Breast epithelium (tissue), 4 donors: ENCODE data around the gene AGAP1. TPM values are rescaled to one million over a fixed set of nuclear protein-coding genes. Genes with fewer than 3 reads are reported as not detected.

ENCODE experiments used
- DNase-seq, 2 donors: peaks; one replicate each; pipeline ENCODE4 v3.0.0-alpha.2; 2019; ENCODE audit warnings: low spot score in 2 of 2
- H3K27ac ChIP-seq, 2 donors: fragments of 200-600 bp; sonication (generic) in 1 of 2; one replicate each; pipeline ENCODE4 v1.5.1; 2016 to 2019; ENCODE audit warnings: mild to moderate bottlenecking in 1 of 2
- H3K27me3 ChIP-seq, 2 donors: fragments of 200-600 bp; sonication (generic) in 1 of 2; one replicate each; pipeline versions ENCODE4 v1.5.1 to v1.6.0; 2017 to 2019; ENCODE audit warnings: control low read depth in 1 of 2, mild to moderate bottlenecking in 1 of 2
- H3K36me3 ChIP-seq: fragments of 200-600 bp; one replicate; pipeline ENCODE4 v1.5.1; 2019
- H3K4me1 ChIP-seq, 2 donors: fragments of 200-600 bp; sonication (generic); one replicate each; pipeline ENCODE4 v1.5.1; 2016 to 2019; ENCODE audit warnings: control low read depth in 1 of 2
- H3K4me3 ChIP-seq, 3 donors: fragments of 200-600 bp; sonication (generic); 1 replicate in 2 of 3; 2 replicates in 1 of 3; pipeline ENCODE4 v1.5.1; 2016 to 2019; ENCODE audit warnings: mild to moderate bottlenecking in 3 of 3, moderate library complexity in 2 of 3
- H3K9me3 ChIP-seq, 2 donors: fragments of 200-600 bp; sonication (generic) in 1 of 2; one replicate each; pipeline ENCODE4 v1.5.1; 2016 to 2019; ENCODE audit warnings: control low read depth in 1 of 2
- POLR2A ChIP-seq: fragments of 450-650 bp; IDR thresholded peaks from one replicate; pipeline ENCODE4 v1.6.1; 2016; ENCODE audit warnings: antibody characterized with exemption, mild to moderate bottlenecking, moderate library complexity
- POLR2AphosphoS5 ChIP-seq, 3 donors: sonication (generic); formaldehyde crosslinking; IDR thresholded peaks; one replicate each; pipeline ENCODE4 v1.6.1; 2017; ENCODE audit warnings: antibody characterized with exemption in 3 of 3
- intact Hi-C: fragments of 100-400 bp; cut with DNase I; formaldehyde crosslinking; loops from one replicate; pipeline ENCODE4 v1.15.1; 2023; ENCODE audit warnings: low total_unique reads
- total RNA-seq, 3 donors: library from RNA; depleted of rRNA; stranded (reverse); fragments of >200 nt; gene quantifications; one replicate each; pipeline ENCODE4 v1.1.0, GENCODE V29; 2016
- TF ChIP-seq, protein P1 (sequence below), 3 donors: fragments of 450-650 bp; IDR thresholded peaks; one replicate each; pipeline ENCODE4 v1.5.1; 2016 to 2017; ENCODE audit warnings: antibody characterized with exemption in 3 of 3, mild to moderate bottlenecking in 3 of 3, moderate library complexity in 3 of 3

The AGAP1 gene
- total RNA-seq, 3 donors from 2014 or later: 19.7 to 27.1 (median 25.9) TPM

DNA sequence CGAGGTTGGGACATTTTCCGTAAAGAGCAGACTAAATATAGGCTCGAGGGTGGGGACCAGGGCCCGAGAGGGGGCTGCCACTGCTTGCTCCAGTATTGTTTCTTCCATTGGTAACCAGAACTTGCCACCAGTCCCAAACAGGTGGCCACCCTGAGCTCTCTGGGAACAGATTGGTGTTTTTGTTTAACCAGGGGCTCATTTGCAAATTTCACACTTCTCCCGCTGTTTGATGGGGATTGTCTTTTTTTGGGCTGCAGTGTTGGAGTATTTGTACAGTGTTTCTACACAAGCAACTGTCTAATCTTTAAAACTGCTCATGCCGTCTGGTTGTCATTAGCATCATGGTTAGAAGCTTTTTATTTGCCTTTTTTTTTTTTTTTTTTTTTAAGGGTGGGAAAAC lies 8.5 kb downstream of the AGAP1 start:
- TF ChIP-seq POLR2AphosphoS5 (IDR thresholded peaks at IDR 0.05): no peak
- TF ChIP-seq POLR2A: no peak
- TF ChIP-seq, protein P1, sequence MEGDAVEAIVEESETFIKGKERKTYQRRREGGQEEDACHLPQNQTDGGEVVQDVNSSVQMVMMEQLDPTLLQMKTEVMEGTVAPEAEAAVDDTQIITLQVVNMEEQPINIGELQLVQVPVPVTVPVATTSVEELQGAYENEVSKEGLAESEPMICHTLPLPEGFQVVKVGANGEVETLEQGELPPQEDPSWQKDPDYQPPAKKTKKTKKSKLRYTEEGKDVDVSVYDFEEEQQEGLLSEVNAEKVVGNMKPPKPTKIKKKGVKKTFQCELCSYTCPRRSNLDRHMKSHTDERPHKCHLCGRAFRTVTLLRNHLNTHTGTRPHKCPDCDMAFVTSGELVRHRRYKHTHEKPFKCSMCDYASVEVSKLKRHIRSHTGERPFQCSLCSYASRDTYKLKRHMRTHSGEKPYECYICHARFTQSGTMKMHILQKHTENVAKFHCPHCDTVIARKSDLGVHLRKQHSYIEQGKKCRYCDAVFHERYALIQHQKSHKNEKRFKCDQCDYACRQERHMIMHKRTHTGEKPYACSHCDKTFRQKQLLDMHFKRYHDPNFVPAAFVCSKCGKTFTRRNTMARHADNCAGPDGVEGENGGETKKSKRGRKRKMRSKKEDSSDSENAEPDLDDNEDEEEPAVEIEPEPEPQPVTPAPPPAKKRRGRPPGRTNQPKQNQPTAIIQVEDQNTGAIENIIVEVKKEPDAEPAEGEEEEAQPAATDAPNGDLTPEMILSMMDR (IDR thresholded peaks at IDR 0.05): no peak
- H3K9me3 ChIP-seq: no peaks in the 10 kb centered on the region
- DNase-seq: no peak
- H3K4me3 ChIP-seq: no peak overlapping the region
- intact Hi-C loops: no loop called here
- no peak overlapping the region for H3K27ac ChIP-seq
- H3K27me3 ChIP-seq: no peaks in the 10 kb centered on the region
- H3K4me1 ChIP-seq: no peaks in the 10 kb centered on the region
- no peaks in the 10 kb centered on the region for H3K36me3 ChIP-seq

DNA sequence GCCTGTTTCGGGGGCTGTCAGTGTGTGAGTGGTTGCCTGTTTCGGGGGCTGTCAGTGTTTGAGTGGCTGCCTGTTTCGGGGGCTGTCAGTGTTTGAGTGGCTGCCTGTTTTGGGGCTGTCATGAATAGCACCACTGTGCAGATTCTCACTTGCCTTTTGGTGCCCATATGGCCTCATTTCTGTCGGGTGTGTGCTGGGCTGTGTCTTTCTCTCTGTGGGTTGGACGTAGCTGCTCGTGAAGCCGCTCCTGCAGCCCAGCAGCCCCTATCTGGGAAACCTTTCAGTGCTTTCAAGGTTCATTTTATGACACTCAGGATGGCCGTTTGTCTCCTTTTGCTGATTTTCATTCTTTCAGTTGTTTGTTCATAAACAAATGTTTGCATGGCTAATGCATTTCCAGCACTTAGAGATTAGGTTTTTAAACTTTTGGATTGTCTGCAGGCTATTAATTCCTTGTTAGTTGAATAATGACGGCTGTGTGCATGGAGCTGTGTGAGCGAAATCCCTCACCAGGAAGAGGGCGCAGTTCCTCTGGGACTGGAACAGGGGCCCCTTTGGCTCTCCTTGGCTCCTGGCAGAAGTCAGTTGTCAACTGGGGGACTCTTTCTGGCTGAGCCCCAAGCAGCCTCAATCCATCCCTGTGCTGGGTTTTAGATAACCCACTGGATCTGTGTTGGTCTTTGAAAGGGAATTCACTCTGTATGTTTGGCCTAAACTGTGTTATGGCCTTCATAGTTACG lies 10.8 kb downstream of the AGAP1 start:
- H3K4me3 ChIP-seq: no peak overlapping the region
- TF ChIP-seq, protein P1 (IDR thresholded peaks at IDR 0.05): no peak
- TF ChIP-seq POLR2AphosphoS5 (IDR thresholded peaks at IDR 0.05) (no peak), POLR2A (no peak)
- H3K9me3 ChIP-seq: no peaks in the 10 kb centered on the region
- H3K27ac ChIP-seq: peak overlapping the region; percentile 1 to 36
- H3K4me1 ChIP-seq: no peaks in the 10 kb centered on the region
- H3K36me3 ChIP-seq: no peaks in the 10 kb centered on the region
- H3K27me3 ChIP-seq: no peaks in the 10 kb centered on the region
- no peak for DNase-seq
- intact Hi-C loops: no loop called here

DNA sequence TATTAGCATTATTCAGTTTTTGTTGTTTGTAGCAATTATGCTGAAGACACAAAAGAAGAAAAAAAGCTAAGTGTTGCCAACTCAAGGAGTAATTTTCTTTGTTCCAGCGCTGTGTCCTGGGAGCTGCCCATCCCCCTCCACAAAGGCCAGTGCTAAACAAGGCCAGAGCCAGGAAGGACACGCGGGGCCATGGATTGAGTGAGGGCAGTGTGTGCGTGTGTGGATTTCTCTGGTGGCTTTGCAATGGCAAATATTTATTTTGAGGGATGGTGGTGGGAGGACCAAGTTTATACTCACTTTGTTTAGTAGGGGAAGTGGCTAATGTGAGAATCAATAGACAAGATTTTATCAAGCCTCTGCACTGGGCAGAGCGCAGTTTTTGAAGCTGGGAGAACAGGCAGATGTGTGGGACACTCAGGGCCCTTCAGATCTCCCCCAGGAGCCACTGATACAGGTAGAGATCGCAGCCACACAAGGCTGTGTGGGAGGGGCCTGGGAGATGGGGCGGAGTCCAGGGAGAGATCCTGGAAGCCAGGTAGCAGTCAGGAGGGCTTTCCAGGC lies 11.4 kb downstream of the AGAP1 start:
- no peak overlapping the region for H3K4me3 ChIP-seq
- peak overlapping the region; percentile 28 to 36 for H3K27ac ChIP-seq
- no peaks in the 10 kb centered on the region for H3K9me3 ChIP-seq
- no peak for DNase-seq
- intact Hi-C loops: no loop called here
- no peaks in the 10 kb centered on the region for H3K4me1 ChIP-seq
- TF ChIP-seq, protein P1 (IDR thresholded peaks at IDR 0.05): no peak
- TF ChIP-seq POLR2A: no peak
- TF ChIP-seq POLR2AphosphoS5 (IDR thresholded peaks at IDR 0.05): no peak
- H3K36me3 ChIP-seq: no peaks in the 10 kb centered on the region
- no peaks in the 10 kb centered on the region for H3K27me3 ChIP-seq

DNA sequence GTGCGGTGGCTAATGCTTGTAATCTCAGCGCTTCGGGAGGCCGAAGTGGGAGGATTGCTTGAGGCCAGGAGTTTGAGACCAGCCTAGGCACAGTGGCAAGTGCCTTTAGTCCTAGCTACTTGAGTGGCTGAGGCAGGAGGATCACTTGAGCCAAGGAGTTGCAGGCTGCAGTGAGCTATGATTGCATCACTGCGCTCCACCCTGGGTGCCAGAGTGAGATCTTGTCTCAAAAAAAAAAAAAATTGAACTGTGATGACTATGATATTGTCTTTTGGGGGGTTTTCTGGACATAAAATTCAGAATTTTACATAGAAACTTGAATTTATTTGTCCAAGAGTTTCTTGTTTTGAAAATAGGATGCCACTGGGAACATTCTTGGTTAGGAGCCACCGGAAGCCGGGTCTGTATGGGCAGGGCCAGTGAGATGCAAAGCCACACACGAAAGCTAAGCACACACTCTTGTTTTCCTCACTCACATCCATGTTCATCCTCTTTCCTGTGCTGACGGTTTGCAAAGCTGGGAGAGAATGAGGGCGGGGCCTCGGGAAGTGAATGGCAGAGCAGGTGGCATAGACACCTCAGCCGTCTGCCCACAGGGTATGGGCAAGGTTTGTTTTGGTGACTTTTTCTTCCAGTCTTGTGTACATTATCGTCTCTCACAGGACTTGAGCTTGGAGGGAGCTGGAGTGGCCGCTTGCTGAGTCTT lies 12.6 kb downstream of the AGAP1 start:
- H3K27me3 ChIP-seq: no peaks in the 10 kb centered on the region
- TF ChIP-seq POLR2A (no peak), POLR2AphosphoS5 (IDR thresholded peaks at IDR 0.05) (no peak)
- TF ChIP-seq, protein P1 (IDR thresholded peaks at IDR 0.05): no peak
- no peaks in the 10 kb centered on the region for H3K9me3 ChIP-seq
- H3K4me1 ChIP-seq: no peaks in the 10 kb centered on the region
- no peak overlapping the region for H3K27ac ChIP-seq
- no peak overlapping the region for H3K4me3 ChIP-seq
- peak in 1 of 2 donors; percentile 72 for DNase-seq
- intact Hi-C loops: no loop called here
- no peaks in the 10 kb centered on the region for H3K36me3 ChIP-seq
